Naive thymus-derived CD4-positive, alpha-beta T cell (primary cell): ENCODE data around the gene OSTF1. TPM values are rescaled to one million over a fixed set of nuclear protein-coding genes. Genes with fewer than 3 reads are reported as not detected.

Experiments used
- ATAC-seq: fragments of 150-1000 bp; cut with Tn5 transposase; 2 replicates; pipeline ENCODE4 v1.10.0; 2021; ENCODE audit warnings: mild to moderate bottlenecking, moderate library complexity
- CTCF ChIA-PET: fragments of 350-600 bp; sonication (Branson Sonifier 250); formaldehyde crosslinking; loops from one replicate; lab custom pipeline; 2021; ENCODE audit warnings: antibody characterized with exemption; lab: Charles Lee
- POLR2A ChIA-PET: fragments of 350-600 bp; sonication (Branson Sonifier 250); formaldehyde crosslinking; loops from one replicate; lab custom pipeline; 2021; ENCODE audit warnings: antibody characterized with exemption, inconsistent platforms; lab: Charles Lee
- DNase-seq, 9 donors: peaks; one replicate each; pipeline versions ENCODE4 v3.0.0 to v3.0.0-alpha.2; 2020 to 2022; ENCODE audit warnings: mixed read lengths in 1 of 9
- H3K27ac ChIP-seq: one replicate; pipeline ENCODE4 v1.7.0; 2013; ENCODE audit warnings: mild to moderate bottlenecking, low read depth, low read length, moderate library complexity
- H3K27me3 ChIP-seq, 2 donors: one replicate each; pipeline ENCODE4 v1.7.0; 2013; ENCODE audit warnings: low read length in 2 of 2, mild to moderate bottlenecking in 2 of 2, moderate library complexity in 2 of 2; ENCODE audit not compliant: control insufficient read depth in 2 of 2, insufficient read depth in 2 of 2
- H3K36me3 ChIP-seq, 3 experiments: 1 replicate in 2 of 3; 2 replicates in 1 of 3; pipeline ENCODE4 v1.7.0; 2013; ENCODE audit warnings: low read length in 3 of 3, mild to moderate bottlenecking in 3 of 3, moderate library complexity in 1 of 3; ENCODE audit not compliant: insufficient read depth in 3 of 3, control insufficient read depth in 2 of 3
- H3K4me1 ChIP-seq, 2 donors: one replicate each; pipeline ENCODE4 v1.7.0; 2013; ENCODE audit warnings: low read length in 2 of 2, mild to moderate bottlenecking in 2 of 2, moderate library complexity in 1 of 2; ENCODE audit not compliant: control insufficient read depth in 2 of 2, insufficient read depth in 2 of 2
- H3K4me3 ChIP-seq: 2 replicates; pipeline ENCODE4 v1.7.0; 2013; ENCODE audit warnings: mild to moderate bottlenecking, low read length
- H3K9me3 ChIP-seq, 3 experiments: 1 replicate in 2 of 3; 2 replicates in 1 of 3; pipeline ENCODE4 v1.7.0; 2013; ENCODE audit warnings: low read length in 3 of 3; ENCODE audit not compliant: control insufficient read depth in 2 of 3
- H3K27ac Mint-ChIP-seq, 9 donors: one replicate each; pipeline ENCODE4 v1.8.0; 2020 to 2022; ENCODE audit warnings: mixed read lengths in 9 of 9, mild to moderate bottlenecking in 8 of 9, moderate library complexity in 5 of 9, inconsistent platforms in 2 of 9
- H3K27me3 Mint-ChIP-seq, 5 donors: one replicate each; pipeline ENCODE4 v1.8.0; 2021 to 2022; ENCODE audit warnings: mixed read lengths in 5 of 5, mild to moderate bottlenecking in 1 of 5
- H3K36me3 Mint-ChIP-seq, 5 donors: one replicate each; pipeline ENCODE4 v1.8.0; 2020 to 2022; ENCODE audit warnings: mixed read lengths in 5 of 5, mild to moderate bottlenecking in 3 of 5, inconsistent platforms in 1 of 5
- H3K4me1 Mint-ChIP-seq, 7 donors: one replicate each; pipeline ENCODE4 v1.8.0; 2020 to 2022; ENCODE audit warnings: mixed read lengths in 7 of 7, mild to moderate bottlenecking in 3 of 7, inconsistent platforms in 1 of 7
- H3K4me3 Mint-ChIP-seq, 10 donors: one replicate each; pipeline ENCODE4 v1.8.0; 2020 to 2022; ENCODE audit warnings: mild to moderate bottlenecking in 10 of 10, mixed read lengths in 10 of 10, moderate library complexity in 6 of 10, inconsistent platforms in 2 of 10
- H3K9me3 Mint-ChIP-seq, 11 donors: one replicate each; pipeline ENCODE4 v1.8.0; 2020 to 2022; ENCODE audit warnings: mixed read lengths in 11 of 11, mild to moderate bottlenecking in 4 of 11, inconsistent platforms in 1 of 11, moderate library complexity in 1 of 11
- intact Hi-C, 2 donors: fragments of 100-400 bp; cut with micrococcal nuclease; formaldehyde crosslinking; loops; one replicate each; pipeline ENCODE4 v1.15.1; 2023
- polyA plus RNA-seq, 2 donors: library from polyadenylated mRNA; unstranded; fragments of 300-500 nt; fragmentation: Illumina TruSeq; gene quantifications; one replicate each; pipeline ENCODE4 v1.2.3, GENCODE V29; 2021
- total RNA-seq, 6 experiments: library from RNA in 5 of 6; stranded (reverse) in 5 of 6; gene quantifications; 1 replicate in 5 of 6; 2 replicates in 1 of 6; pipeline ENCODE4 v1.2.3 and lab custom pipeline; 2021 to 2026

Gene OSTF1
- 10 to 100 TPM; 38.7 to 93.5 (median 46.2) TPM for total RNA-seq
- 100 to 1,000 TPM; 109 to 141 TPM for polyA plus RNA-seq
- 43.6 reads per million, percentile 68 among the genes with 10 or more reads in this experiment for total RNA-seq (lab: John Stamatoyannopoulos, UW)

- H3K4me3 ChIP-seq = peak within 1 kb of the TSS; percentile 76
- H3K36me3 ChIP-seq = peaks cover 0 to 9% (median 0%) of the 10 kb centered on the region in 3 experiments
- H3K9me3 ChIP-seq = no peaks in the 10 kb centered on the region
- no peaks in the 10 kb centered on the region for H3K27me3 ChIP-seq
- POLR2A ChIA-PET = interaction anchor here (0.6 to 7.2 kb wide), 22 partner anchors 8 to 136 kb away, joined by 3 to 60 read pairs (median 4); partner anchors contain the start of genes C9orf40 and CARNMT1
- Mint-ChIP-seq H3K9me3 (no peaks in the 10 kb centered on the region), H3K36me3 (peaks cover 0 to 13% (median under 1%) of the 10 kb centered on the region in 5 donors), H3K27me3 (no peaks in the 10 kb centered on the region), H3K27ac (peak within 1 kb of the TSS; percentile 91 to 98 (median 94)), H3K4me1 (peaks cover 57 to 82% (median 75%) of the 10 kb centered on the region in 7 donors), H3K4me3 (peak within 1 kb of the TSS; percentile 89 to 100 (median 99))
- peaks cover 29 to 46% of the 10 kb centered on the region in 2 donors for H3K4me1 ChIP-seq
- CTCF ChIA-PET = interaction anchor here (1.0 to 1.8 kb wide), 6 partner anchors 12 to 1306 kb away, joined by 3 to 7 read pairs (median 4); partner anchors contain the start of genes CARNMT1 and RFK
- H3K27ac ChIP-seq = peak within 1 kb of the TSS; percentile 92
- ATAC-seq = peak; percentile 93
- intact Hi-C loops = loop anchor here (1.0 to 10.0 kb wide), 18 partner anchors 11 to 1933 kb away; partner anchors contain the start of genes CARNMT1 (in 2 of the 2), GCNT1 (in 2 of the 2), PCSK5 (in 2 of the 2) and RFK (in 2 of the 2)
- DNase-seq = peak; percentile 89 to 95 (median 95)
These were observed at the start of gene OSTF1, which contains the start of gene NMRK1 for GRCh38 chr9:75087824-75088645. Gene OSTF1 (plus strand): TSS chr9:75088514. CDS start chr9:75088693, 179 bp downstream. Gene NMRK1 (minus strand): TSS chr9:75088155. CDS start chr9:75083115, 5,040 bp downstream.

GRCh38 chr9:75039009-75039408 lies 49.3 kb upstream of the OSTF1 start:
- no peaks in the 10 kb centered on the region for H3K4me1 ChIP-seq
- H3K9me3 Mint-ChIP-seq = no peaks in the 10 kb centered on the region
- H3K9me3 ChIP-seq = no peaks in the 10 kb centered on the region
- H3K27me3 Mint-ChIP-seq = peaks cover 0 to 17% (median 4%) of the 10 kb centered on the region in 5 donors
- H3K4me3 Mint-ChIP-seq = no peak overlapping the region
- no peaks in the 10 kb centered on the region for H3K4me1 Mint-ChIP-seq
- no peak for DNase-seq
- H3K36me3 ChIP-seq = no peaks in the 10 kb centered on the region
- no peaks in the 10 kb centered on the region for H3K36me3 Mint-ChIP-seq
- H3K27ac ChIP-seq = no peak overlapping the region
- ATAC-seq = no peak
- H3K27ac Mint-ChIP-seq = peak overlapping the region in 1 of 9 donors; percentile 4
- no peak overlapping the region for H3K4me3 ChIP-seq
- ChIA-PET CTCF (no interaction called here), POLR2A (interaction anchor here (1.0 kb wide), 1 partner anchor 10 kb away, joined by 3 read pairs; no protein-coding TSS in a partner anchor)
- intact Hi-C loops = no loop called here
- no peaks in the 10 kb centered on the region for H3K27me3 ChIP-seq

GRCh38 chr9:75039801-75040200 lies 48.5 kb upstream of the OSTF1 start:
- Mint-ChIP-seq H3K27me3 (peaks cover 0 to 13% (median 4%) of the 10 kb centered on the region in 5 donors), H3K27ac (no peak overlapping the region), H3K4me1 (no peaks in the 10 kb centered on the region), H3K9me3 (no peaks in the 10 kb centered on the region), H3K36me3 (no peaks in the 10 kb centered on the region), H3K4me3 (no peak overlapping the region)
- ChIA-PET POLR2A (interaction anchor here (0.8 to 1.0 kb wide), 2 partner anchors 9 to 11 kb away, joined by 3 read pairs; no protein-coding TSS in a partner anchor), CTCF (no interaction called here)
- no peaks in the 10 kb centered on the region for H3K4me1 ChIP-seq
- no peak overlapping the region for H3K27ac ChIP-seq
- intact Hi-C loops = no loop called here
- no peaks in the 10 kb centered on the region for H3K27me3 ChIP-seq
- no peaks in the 10 kb centered on the region for H3K36me3 ChIP-seq
- no peaks in the 10 kb centered on the region for H3K9me3 ChIP-seq
- H3K4me3 ChIP-seq = no peak overlapping the region
- ATAC-seq (no peak), DNase-seq (no peak)

- Mint-ChIP-seq H3K36me3 (no peaks in the 10 kb centered on the region), H3K27me3 (peaks cover 0 to 14% (median under 1%) of the 10 kb centered on the region in 5 donors), H3K27ac (no peak overlapping the region), H3K4me3 (no peak overlapping the region), H3K9me3 (no peaks in the 10 kb centered on the region), H3K4me1 (no peaks in the 10 kb centered on the region)
- no peak for ATAC-seq
- Histone ChIP-seq H3K4me1 (no peaks in the 10 kb centered on the region), H3K4me3 (no peak overlapping the region), H3K36me3 (no peaks in the 10 kb centered on the region), H3K27ac (no peak overlapping the region), H3K9me3 (no peaks in the 10 kb centered on the region), H3K27me3 (no peaks in the 10 kb centered on the region)
- CTCF ChIA-PET = no interaction called here
- DNase-seq = no peak
- POLR2A ChIA-PET = interaction anchor here (0.6 kb wide), 1 partner anchor 1359 kb away, joined by 5 read pairs; no protein-coding TSS in a partner anchor
- intact Hi-C loops = no loop called here
These were observed 47.3 kb upstream of the OSTF1 start for GRCh38 chr9:75041041-75041440.

GRCh38 chr9:75046725-75047345 lies 41.5 kb upstream of the OSTF1 start:
- Histone ChIP-seq H3K9me3 (no peaks in the 10 kb centered on the region), H3K4me1 (no peaks in the 10 kb centered on the region), H3K27me3 (no peaks in the 10 kb centered on the region), H3K4me3 (no peak overlapping the region), H3K27ac (no peak overlapping the region), H3K36me3 (no peaks in the 10 kb centered on the region)
- Mint-ChIP-seq H3K27me3 (peaks cover 0 to 8% (median 0%) of the 10 kb centered on the region in 5 donors), H3K36me3 (no peaks in the 10 kb centered on the region), H3K4me1 (no peaks in the 10 kb centered on the region), H3K9me3 (peaks cover 0 to 1% (median 0%) of the 10 kb centered on the region in 11 donors), H3K4me3 (no peak overlapping the region), H3K27ac (no peak overlapping the region)
- intact Hi-C loops = no loop called here
- no peak for DNase-seq
- CTCF ChIA-PET = interaction anchor here (1.7 kb wide), 1 partner anchor 11 kb away, joined by 3 read pairs; no protein-coding TSS in a partner anchor
- no peak for ATAC-seq
- POLR2A ChIA-PET = interaction anchor here (1.0 kb wide), 1 partner anchor 13 kb away, joined by 3 read pairs; no protein-coding TSS in a partner anchor

GRCh38 chr9:75047506-75047905 lies 40.8 kb upstream of the OSTF1 start:
- Histone ChIP-seq H3K9me3 (no peaks in the 10 kb centered on the region), H3K4me1 (no peaks in the 10 kb centered on the region), H3K4me3 (no peak overlapping the region), H3K27me3 (no peaks in the 10 kb centered on the region), H3K36me3 (no peaks in the 10 kb centered on the region), H3K27ac (no peak overlapping the region)
- ChIA-PET POLR2A (interaction anchor here (0.6 kb wide), 1 partner anchor 195 kb away, joined by 5 read pairs; no protein-coding TSS in a partner anchor), CTCF (interaction anchor here (1.7 kb wide), 1 partner anchor 10 kb away, joined by 3 read pairs; no protein-coding TSS in a partner anchor)
- Mint-ChIP-seq H3K4me1 (no peaks in the 10 kb centered on the region), H3K27ac (no peak overlapping the region), H3K36me3 (no peaks in the 10 kb centered on the region), H3K27me3 (peaks cover 0 to 8% (median 0%) of the 10 kb centered on the region in 5 donors), H3K4me3 (no peak overlapping the region), H3K9me3 (peaks cover 0 to 1% (median 0%) of the 10 kb centered on the region in 11 donors)
- no peak for DNase-seq
- ATAC-seq = no peak
- intact Hi-C loops = no loop called here
